Measurements from ENCODE around the gene SNU13.

DNA sequence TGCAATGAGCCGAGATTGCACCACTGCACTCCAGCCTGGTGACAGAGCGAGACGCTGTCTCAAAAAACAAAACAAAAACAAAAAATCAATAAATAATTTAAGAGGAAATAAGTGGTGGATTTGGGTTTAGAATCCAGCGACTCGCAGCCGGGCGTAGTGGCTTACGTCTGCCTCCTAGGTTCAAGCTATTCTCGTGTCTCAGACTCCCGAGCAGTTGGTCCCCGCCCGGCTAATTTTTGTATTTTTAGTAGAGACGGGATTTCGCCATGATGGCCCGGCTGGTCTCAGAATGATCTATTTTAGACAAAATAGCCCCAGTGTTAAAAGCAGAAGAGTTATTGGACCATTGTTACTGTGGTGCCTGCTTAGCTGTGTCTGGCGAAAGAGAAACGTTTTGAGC is 29.8 kb downstream of the SNU13 start:
- TF ChIP-seq, protein P1, sequence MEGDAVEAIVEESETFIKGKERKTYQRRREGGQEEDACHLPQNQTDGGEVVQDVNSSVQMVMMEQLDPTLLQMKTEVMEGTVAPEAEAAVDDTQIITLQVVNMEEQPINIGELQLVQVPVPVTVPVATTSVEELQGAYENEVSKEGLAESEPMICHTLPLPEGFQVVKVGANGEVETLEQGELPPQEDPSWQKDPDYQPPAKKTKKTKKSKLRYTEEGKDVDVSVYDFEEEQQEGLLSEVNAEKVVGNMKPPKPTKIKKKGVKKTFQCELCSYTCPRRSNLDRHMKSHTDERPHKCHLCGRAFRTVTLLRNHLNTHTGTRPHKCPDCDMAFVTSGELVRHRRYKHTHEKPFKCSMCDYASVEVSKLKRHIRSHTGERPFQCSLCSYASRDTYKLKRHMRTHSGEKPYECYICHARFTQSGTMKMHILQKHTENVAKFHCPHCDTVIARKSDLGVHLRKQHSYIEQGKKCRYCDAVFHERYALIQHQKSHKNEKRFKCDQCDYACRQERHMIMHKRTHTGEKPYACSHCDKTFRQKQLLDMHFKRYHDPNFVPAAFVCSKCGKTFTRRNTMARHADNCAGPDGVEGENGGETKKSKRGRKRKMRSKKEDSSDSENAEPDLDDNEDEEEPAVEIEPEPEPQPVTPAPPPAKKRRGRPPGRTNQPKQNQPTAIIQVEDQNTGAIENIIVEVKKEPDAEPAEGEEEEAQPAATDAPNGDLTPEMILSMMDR (IDR thresholded peaks at IDR 0.05; ENCODE audit: borderline replicate concordance, extremely low read depth, low read length, poor library complexity, severe bottlenecking): no peak
- TF ChIP-seq EZH2 (IDR thresholded peaks at IDR 0.05; ENCODE audit: borderline replicate concordance, low read depth, low read length, severe bottlenecking): no peak
